ENCODE results near the gene CLRN1.

DNA sequence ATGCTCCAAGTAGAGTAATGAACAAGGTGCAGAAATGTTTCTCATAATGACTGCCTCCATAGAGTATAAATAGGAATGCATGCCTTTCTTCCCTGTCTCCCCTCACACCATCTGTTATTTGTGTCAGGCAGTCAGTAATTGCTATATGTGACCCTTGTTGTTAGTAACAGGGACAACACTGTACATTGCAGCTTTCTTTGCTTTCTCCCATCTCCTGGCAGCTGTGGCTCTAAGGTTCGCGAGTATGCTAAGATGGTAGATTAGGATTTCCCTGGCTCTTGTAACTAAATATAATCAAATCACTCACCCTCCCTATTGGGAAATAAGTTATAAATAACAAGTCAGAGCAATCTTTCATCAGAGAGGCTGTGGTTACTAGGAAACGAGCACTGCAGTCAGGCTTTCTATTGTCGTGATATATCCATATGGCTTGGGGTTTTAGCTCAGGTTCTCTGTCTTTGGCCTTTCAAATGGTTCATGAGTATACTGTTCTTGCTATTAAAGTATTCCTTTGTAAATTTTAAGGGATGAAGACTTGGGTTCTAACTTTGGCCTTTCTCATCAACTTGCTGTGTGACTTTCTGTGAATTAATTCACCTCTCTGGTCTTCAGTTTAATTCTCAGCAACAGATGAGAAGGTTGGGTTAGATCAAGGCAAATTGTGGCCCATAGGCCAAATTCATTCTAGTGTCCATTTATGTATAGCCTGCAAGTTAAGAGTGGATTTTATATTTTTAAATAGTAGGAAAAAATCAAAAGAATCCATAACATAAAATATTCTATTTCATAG is 59.2 kb downstream of the CLRN1 start:
- TF ChIP-seq, protein P1, sequence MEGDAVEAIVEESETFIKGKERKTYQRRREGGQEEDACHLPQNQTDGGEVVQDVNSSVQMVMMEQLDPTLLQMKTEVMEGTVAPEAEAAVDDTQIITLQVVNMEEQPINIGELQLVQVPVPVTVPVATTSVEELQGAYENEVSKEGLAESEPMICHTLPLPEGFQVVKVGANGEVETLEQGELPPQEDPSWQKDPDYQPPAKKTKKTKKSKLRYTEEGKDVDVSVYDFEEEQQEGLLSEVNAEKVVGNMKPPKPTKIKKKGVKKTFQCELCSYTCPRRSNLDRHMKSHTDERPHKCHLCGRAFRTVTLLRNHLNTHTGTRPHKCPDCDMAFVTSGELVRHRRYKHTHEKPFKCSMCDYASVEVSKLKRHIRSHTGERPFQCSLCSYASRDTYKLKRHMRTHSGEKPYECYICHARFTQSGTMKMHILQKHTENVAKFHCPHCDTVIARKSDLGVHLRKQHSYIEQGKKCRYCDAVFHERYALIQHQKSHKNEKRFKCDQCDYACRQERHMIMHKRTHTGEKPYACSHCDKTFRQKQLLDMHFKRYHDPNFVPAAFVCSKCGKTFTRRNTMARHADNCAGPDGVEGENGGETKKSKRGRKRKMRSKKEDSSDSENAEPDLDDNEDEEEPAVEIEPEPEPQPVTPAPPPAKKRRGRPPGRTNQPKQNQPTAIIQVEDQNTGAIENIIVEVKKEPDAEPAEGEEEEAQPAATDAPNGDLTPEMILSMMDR (IDR thresholded peaks at IDR 0.05; ENCODE audit: poor library complexity), result no peak
- TF ChIP-seq EZH2 (IDR thresholded peaks at IDR 0.05; ENCODE audit: borderline replicate concordance), result no peak

Data from hepatocyte (in vitro differentiated cells).